H9 (cell line): ENCODE measurements around the gene MYEF2. TPM values are rescaled to one million over a fixed set of nuclear protein-coding genes. Genes with fewer than 3 reads are reported as not detected.

Experiments used
- DNase-seq: peaks from one replicate; pipeline ENCODE4 v3.0.0-alpha.2; 2017
- H2AFZ ChIP-seq: one replicate; pipeline ENCODE4 v1.6.1; 2013; ENCODE audit warnings: mild to moderate bottlenecking, low read length, control low read depth, moderate library complexity
- H2AK5ac ChIP-seq: 2 replicates; pipeline ENCODE4 v1.6.1; 2013; ENCODE audit warnings: low read length, control low read depth, mixed read lengths; ENCODE audit not compliant: insufficient read length
- H2BK120ac ChIP-seq: one replicate; pipeline ENCODE4 v1.6.1; 2013; ENCODE audit warnings: low read depth, mild to moderate bottlenecking, low read length, control low read depth, inconsistent platforms; ENCODE audit not compliant: poor library complexity, severe bottlenecking
- H2BK12ac ChIP-seq: 2 replicates; pipeline ENCODE4 v1.6.1; 2013; ENCODE audit warnings: low read length, control low read depth, mixed read lengths, low read depth; ENCODE audit not compliant: insufficient read length
- H2BK15ac ChIP-seq: 2 replicates; pipeline ENCODE4 v1.6.1; 2013; ENCODE audit warnings: low read depth, low read length, control low read depth
- H2BK20ac ChIP-seq: one replicate; pipeline ENCODE4 v1.6.1; 2013; ENCODE audit warnings: low read depth, mild to moderate bottlenecking, low read length, control low read depth, inconsistent platforms; ENCODE audit not compliant: poor library complexity, severe bottlenecking
- H2BK5ac ChIP-seq: 2 replicates; pipeline ENCODE4 v1.6.1; 2013; ENCODE audit warnings: low read length, control low read depth, mixed read lengths; ENCODE audit not compliant: insufficient read length
- H3K14ac ChIP-seq: 2 replicates; pipeline ENCODE4 v1.6.1; 2013; ENCODE audit warnings: low read length, control low read depth; ENCODE audit not compliant: insufficient read depth
- H3K18ac ChIP-seq: 2 replicates; pipeline ENCODE4 v1.6.1; 2013; ENCODE audit warnings: low read depth, mild to moderate bottlenecking, mixed read lengths, low read length, control low read depth; ENCODE audit not compliant: insufficient read length
- H3K23ac ChIP-seq: 2 replicates; pipeline ENCODE4 v1.6.1; 2013; ENCODE audit warnings: low read length, control low read depth, mixed read lengths, low read depth; ENCODE audit not compliant: insufficient read length
- H3K23me2 ChIP-seq: 2 replicates; pipeline ENCODE4 v1.6.1; 2013; ENCODE audit warnings: low read depth, mild to moderate bottlenecking, mixed read lengths, low read length, control low read depth; ENCODE audit not compliant: insufficient read length, poor library complexity, severe bottlenecking
- H3K27ac ChIP-seq: 2 replicates; pipeline ENCODE4 v1.5.1; 2013; ENCODE audit warnings: low read length, control low read depth, mixed read lengths, low read depth; ENCODE audit not compliant: insufficient read length
- H3K27me3 ChIP-seq: 2 replicates; pipeline ENCODE4 v1.6.1; 2013; ENCODE audit warnings: low read length, control low read depth, inconsistent platforms; ENCODE audit not compliant: insufficient read depth
- H3K4ac ChIP-seq: 2 replicates; pipeline ENCODE4 v1.6.1; 2013; ENCODE audit warnings: low read depth, mild to moderate bottlenecking, control low read depth, inconsistent platforms, low read length, moderate library complexity
- H3K4me1 ChIP-seq: 2 replicates; pipeline ENCODE4 v1.6.1; 2013; ENCODE audit warnings: low read length, control low read depth, inconsistent platforms; ENCODE audit not compliant: insufficient read depth
- H3K4me2 ChIP-seq: 2 replicates; pipeline ENCODE4 v1.6.1; 2013; ENCODE audit warnings: low read length, control low read depth, mixed read lengths; ENCODE audit not compliant: insufficient read length, insufficient read depth
- H3K56ac ChIP-seq: 2 replicates; pipeline ENCODE4 v1.6.1; 2013; ENCODE audit warnings: low read depth, mild to moderate bottlenecking, mixed read lengths, low read length, control low read depth; ENCODE audit not compliant: insufficient read length
- H3K79me1 ChIP-seq: 2 replicates; pipeline ENCODE4 v1.6.1; 2013; ENCODE audit warnings: low read depth, mild to moderate bottlenecking, moderate library complexity, low read length, control low read depth, inconsistent platforms; ENCODE audit not compliant: insufficient read depth, poor library complexity, severe bottlenecking
- H3K79me2 ChIP-seq: 2 replicates; pipeline ENCODE4 v1.6.1; 2013; ENCODE audit warnings: low read length, control low read depth, inconsistent platforms; ENCODE audit not compliant: insufficient read depth
- H3K9ac ChIP-seq: 2 replicates; pipeline ENCODE4 v1.6.1; 2013; ENCODE audit warnings: low read length, control low read depth, mixed read lengths; ENCODE audit not compliant: insufficient read length; ENCODE audit errors: extremely low read depth
- H3K9me3 ChIP-seq: one replicate; pipeline ENCODE4 v1.6.1; 2013; ENCODE audit warnings: low read depth, low read length, inconsistent platforms; ENCODE audit not compliant: control insufficient read depth
- H3T11ph ChIP-seq: one replicate; pipeline ENCODE4 v1.6.1; 2013; ENCODE audit warnings: mild to moderate bottlenecking, low read length, control low read depth, inconsistent platforms
- H4K20me1 ChIP-seq: one replicate; pipeline ENCODE4 v1.6.1; 2013; ENCODE audit not compliant: control insufficient read depth, insufficient read length, insufficient read depth
- H4K5ac ChIP-seq: 2 replicates; pipeline ENCODE4 v1.6.1; 2013; ENCODE audit warnings: low read depth, mild to moderate bottlenecking, mixed read lengths, low read length, control low read depth; ENCODE audit not compliant: insufficient read length
- H4K8ac ChIP-seq: replicated peaks from 2 replicates; pipeline ENCODE4 v1.6.1; 2013; ENCODE audit warnings: low read length, control low read depth, mixed read lengths, low read depth; ENCODE audit not compliant: insufficient read length
- H4K91ac ChIP-seq: 2 replicates; pipeline ENCODE4 v1.6.1; 2013; ENCODE audit warnings: low read depth, mild to moderate bottlenecking, moderate library complexity, mixed read lengths, low read length, control low read depth; ENCODE audit not compliant: insufficient read length
- H3K27ac Mint-ChIP-seq, 3 experiments: 2 replicates in 2 of 3; 3 replicates in 1 of 3; pipeline ENCODE4 v1.8.0; 2020 to 2021; ENCODE audit warnings: mixed read lengths in 3 of 3, mild to moderate bottlenecking in 1 of 3, moderate library complexity in 1 of 3
- H3K27me3 Mint-ChIP-seq: 2 replicates; pipeline ENCODE4 v1.8.0; 2021; ENCODE audit warnings: low read depth, mild to moderate bottlenecking, moderate library complexity, mixed read lengths
- H3K36me3 Mint-ChIP-seq, 3 experiments: 2 replicates in 2 of 3; 3 replicates in 1 of 3; pipeline ENCODE4 v1.8.0; 2020 to 2021; ENCODE audit warnings: low read depth in 3 of 3, mixed read lengths in 3 of 3; ENCODE audit not compliant: insufficient read depth in 1 of 3
- H3K4me1 Mint-ChIP-seq, 2 experiments: 2 replicates each; pipeline ENCODE4 v1.8.0; 2020; ENCODE audit warnings: mixed read lengths in 2 of 2
- H3K4me3 Mint-ChIP-seq, 2 experiments: 2 replicates in 1 of 2; 3 replicates in 1 of 2; pipeline ENCODE4 v1.8.0; 2020 to 2021; ENCODE audit warnings: mild to moderate bottlenecking in 2 of 2, mixed read lengths in 2 of 2, moderate library complexity in 1 of 2
- H3K9me3 Mint-ChIP-seq, 2 experiments: 2 replicates in 1 of 2; 3 replicates in 1 of 2; pipeline ENCODE4 v1.8.0; 2020; ENCODE audit warnings: mild to moderate bottlenecking in 2 of 2, mixed read lengths in 2 of 2, moderate library complexity in 1 of 2
- WGBS: extraction: QIAGEN DNeasy Blood & Tissue Kit; methylation state at CpG from one replicate; pipeline ENCODE4 v1.1.7; 2013; ENCODE audit warnings: missing lambda C conversion rate, low lambda C conversion rate, mixed read lengths; ENCODE audit not compliant: insufficient read length; ENCODE audit errors: extremely low coverage; 5-methylcytosine and 5-hydroxymethylcytosine counted together
- total RNA-seq: library from RNA; stranded (reverse); gene quantifications from 2 replicates; pipeline ENCODE4 v1.2.1, GENCODE V29; 2021
- TF ChIP-seq, protein P1 (sequence below): fragments of 200-600 bp; sonication (generic); conservative IDR thresholded peaks from 3 replicates; pipeline ENCODE4 v1.8.0; 2021; ENCODE audit warnings: antibody characterized with exemption, mild to moderate bottlenecking

MYEF2 gene
- total RNA-seq, 1 experiment from 2014 or later: 85.2 TPM

DNA sequence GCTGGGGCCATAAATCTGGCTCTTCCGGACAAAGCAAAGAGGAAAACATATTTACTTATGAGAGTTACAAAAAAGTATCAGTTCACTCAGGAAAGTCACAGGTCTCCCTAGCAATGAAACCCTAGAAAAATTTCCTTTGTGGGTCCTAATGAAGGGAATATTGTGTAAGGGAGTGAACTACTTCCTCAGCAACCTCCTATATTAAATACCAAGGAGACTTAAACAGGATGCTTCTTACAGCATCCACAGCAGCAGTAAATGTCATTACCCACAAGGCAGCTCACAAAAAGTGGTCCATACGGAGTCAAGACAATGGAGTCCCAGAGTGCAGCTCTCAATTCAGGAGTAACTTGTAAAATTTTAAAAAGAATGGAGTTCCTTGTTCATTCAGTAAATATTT is 72.2 kb downstream of the MYEF2 start:
- Mint-ChIP-seq H3K9me3 (no peaks in the 10 kb centered on the region), H3K4me1 (peaks cover 2 to 10% of the 10 kb centered on the region in 2 experiments; a peak in 2 of 4 replicates), H3K4me3 (no peak overlapping the region), H3K27me3 (no peaks in the 10 kb centered on the region), H3K27ac (no peak overlapping the region), H3K36me3 (no peaks in the 10 kb centered on the region)
- H3K9ac ChIP-seq: no peak overlapping the region
- H3K23ac ChIP-seq: no peak overlapping the region
- TF ChIP-seq, protein P1, sequence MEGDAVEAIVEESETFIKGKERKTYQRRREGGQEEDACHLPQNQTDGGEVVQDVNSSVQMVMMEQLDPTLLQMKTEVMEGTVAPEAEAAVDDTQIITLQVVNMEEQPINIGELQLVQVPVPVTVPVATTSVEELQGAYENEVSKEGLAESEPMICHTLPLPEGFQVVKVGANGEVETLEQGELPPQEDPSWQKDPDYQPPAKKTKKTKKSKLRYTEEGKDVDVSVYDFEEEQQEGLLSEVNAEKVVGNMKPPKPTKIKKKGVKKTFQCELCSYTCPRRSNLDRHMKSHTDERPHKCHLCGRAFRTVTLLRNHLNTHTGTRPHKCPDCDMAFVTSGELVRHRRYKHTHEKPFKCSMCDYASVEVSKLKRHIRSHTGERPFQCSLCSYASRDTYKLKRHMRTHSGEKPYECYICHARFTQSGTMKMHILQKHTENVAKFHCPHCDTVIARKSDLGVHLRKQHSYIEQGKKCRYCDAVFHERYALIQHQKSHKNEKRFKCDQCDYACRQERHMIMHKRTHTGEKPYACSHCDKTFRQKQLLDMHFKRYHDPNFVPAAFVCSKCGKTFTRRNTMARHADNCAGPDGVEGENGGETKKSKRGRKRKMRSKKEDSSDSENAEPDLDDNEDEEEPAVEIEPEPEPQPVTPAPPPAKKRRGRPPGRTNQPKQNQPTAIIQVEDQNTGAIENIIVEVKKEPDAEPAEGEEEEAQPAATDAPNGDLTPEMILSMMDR: no peak
- H3K23me2 ChIP-seq: no peaks in the 10 kb centered on the region
- H2BK20ac ChIP-seq: no peak overlapping the region
- no peak overlapping the region for H2BK15ac ChIP-seq
- H4K91ac ChIP-seq: no peak overlapping the region
- no peak overlapping the region for H2AFZ ChIP-seq
- no peak overlapping the region for H2AK5ac ChIP-seq
- H3K79me1 ChIP-seq: no peaks in the 10 kb centered on the region
- H4K20me1 ChIP-seq: no peaks in the 10 kb centered on the region
- H3K9me3 ChIP-seq: no peaks in the 10 kb centered on the region
- H3K27ac ChIP-seq: no peak overlapping the region
- H3K18ac ChIP-seq: no peak overlapping the region
- no peak overlapping the region for H4K5ac ChIP-seq
- no peak overlapping the region for H3K4me2 ChIP-seq
- WGBS: no CpG with 5 or more reads among the region's 2 CpGs
- no peaks in the 10 kb centered on the region for H3K27me3 ChIP-seq
- H3K14ac ChIP-seq: no peak overlapping the region
- no peak overlapping the region for H3T11ph ChIP-seq
- H2BK5ac ChIP-seq: no peak overlapping the region
- no peak overlapping the region for H2BK12ac ChIP-seq
- H2BK120ac ChIP-seq: no peak overlapping the region
- no peak overlapping the region for H3K4ac ChIP-seq
- H3K4me1 ChIP-seq: no peaks in the 10 kb centered on the region; the same call in 1 of the 2 replicates
- no peak overlapping the region for H4K8ac ChIP-seq
- no peak for DNase-seq
- H3K56ac ChIP-seq: no peak overlapping the region
- H3K79me2 ChIP-seq: no peaks in the 10 kb centered on the region
